GM23338 (cell line): ENCODE data around the gene NKD1. TPM values are rescaled to one million over a fixed set of nuclear protein-coding genes. Genes with fewer than 3 reads are reported as not detected.

ENCODE experiments used
- ATAC-seq: fragments of 200-7000 bp; cut with Tn5 transposase; 3 replicates; pipeline ENCODE4 v1.9.1; 2020
- DNase-seq: peaks from one replicate; pipeline ENCODE4 v3.0.0-alpha.2; 2015; ENCODE audit warnings: low spot score
- H2AFZ ChIP-seq: fragments of 200-600 bp; sonication (generic); 2 replicates; pipeline ENCODE4 v1.8.0; 2016; ENCODE audit warnings: antibody characterized with exemption, mild to moderate bottlenecking, moderate library complexity
- H3F3A ChIP-seq: fragments of 200-600 bp; sonication (generic); replicated peaks from 2 replicates; pipeline ENCODE4 v1.8.0; 2017; ENCODE audit warnings: antibody characterized with exemption, mixed run types, low read depth
- H3K27ac ChIP-seq: fragments of 200-600 bp; sonication (generic); 2 replicates; pipeline ENCODE4 v1.6.1; 2016; ENCODE audit warnings: low read depth
- H3K27me3 ChIP-seq: fragments of 200-600 bp; sonication (generic); 2 replicates; pipeline ENCODE4 v1.8.0; 2016; ENCODE audit warnings: mild to moderate bottlenecking, mixed run types, moderate library complexity; ENCODE audit not compliant: insufficient read depth
- H3K36me3 ChIP-seq: fragments of 200-600 bp; sonication (generic); 2 replicates; pipeline ENCODE4 v1.8.0; 2016; ENCODE audit warnings: mild to moderate bottlenecking; ENCODE audit not compliant: insufficient read depth
- H3K4me1 ChIP-seq: fragments of 200-600 bp; sonication (generic); 2 replicates; pipeline ENCODE4 v1.8.0; 2016; ENCODE audit warnings: mild to moderate bottlenecking, moderate library complexity; ENCODE audit not compliant: insufficient read depth
- H3K4me2 ChIP-seq: fragments of 200-600 bp; sonication (generic); 2 replicates; pipeline ENCODE4 v1.7.1; 2017; ENCODE audit warnings: mixed run types
- H3K4me3 ChIP-seq: fragments of 200-600 bp; sonication (generic); 2 replicates; pipeline ENCODE4 v1.6.1; 2016; ENCODE audit warnings: mixed run types
- H3K79me2 ChIP-seq: fragments of 200-600 bp; sonication (generic); replicated peaks from 2 replicates; pipeline ENCODE4 v1.8.0; 2017; ENCODE audit warnings: mild to moderate bottlenecking; ENCODE audit not compliant: insufficient read depth
- H3K9me2 ChIP-seq: fragments of 200-600 bp; sonication (generic); 2 replicates; pipeline ENCODE4 v1.8.0; 2017; ENCODE audit not compliant: insufficient read depth
- H4K20me1 ChIP-seq: fragments of 200-600 bp; sonication (generic); replicated peaks from 2 replicates; pipeline ENCODE4 v1.8.0; 2017; ENCODE audit warnings: mild to moderate bottlenecking; ENCODE audit not compliant: insufficient read depth
- H3K27ac Mint-ChIP-seq: 2 replicates; pipeline ENCODE4 v1.8.0; 2020; ENCODE audit warnings: inconsistent platforms, mild to moderate bottlenecking, moderate library complexity, mixed read lengths
- H3K27me3 Mint-ChIP-seq: 3 replicates; pipeline ENCODE4 v1.8.0; 2022; ENCODE audit warnings: low read depth, mild to moderate bottlenecking, moderate library complexity, mixed read lengths, inconsistent platforms; ENCODE audit not compliant: insufficient read depth, poor library complexity
- H3K36me3 Mint-ChIP-seq: 3 replicates; pipeline ENCODE4 v1.8.0; 2021; ENCODE audit warnings: low read depth, mild to moderate bottlenecking, inconsistent platforms, moderate library complexity, mixed read lengths
- H3K4me1 Mint-ChIP-seq: 3 replicates; pipeline ENCODE4 v1.8.0; 2020; ENCODE audit warnings: mild to moderate bottlenecking, inconsistent platforms, mixed read lengths
- H3K4me3 Mint-ChIP-seq: 3 replicates; pipeline ENCODE4 v1.8.0; 2021; ENCODE audit warnings: moderate library complexity, mild to moderate bottlenecking, inconsistent platforms, mixed read lengths
- H3K9me3 Mint-ChIP-seq: 3 replicates; pipeline ENCODE4 v1.8.0; 2020; ENCODE audit warnings: moderate library complexity, mild to moderate bottlenecking, inconsistent platforms, mixed read lengths
- CREB1 ChIP-seq: fragments of 250-450 bp; sonication (Bioruptor Pico); IDR thresholded peaks from 2 replicates; pipeline ENCODE4 v1.5.0; 2020; ENCODE audit warnings: low read depth, mild to moderate bottlenecking, moderate library complexity
- CTCF ChIP-seq, 2 experiments: fragments of 200-600 bp in 1 of 2; sonication (generic) in 1 of 2; conservative IDR thresholded peaks; 2 replicates each; pipeline versions ENCODE4 v1.5.1 to v1.6.1; 2016 to 2017; ENCODE audit warnings: antibody characterized with exemption in 2 of 2, low read depth in 2 of 2, mild to moderate bottlenecking in 2 of 2, moderate library complexity in 1 of 2
- ETS1 ChIP-seq: IDR thresholded peaks from 2 replicates; pipeline ENCODE4 v1.6.1; 2016; ENCODE audit warnings: antibody characterized with exemption
- EZH2 ChIP-seq: fragments of 200-600 bp; sonication (generic); IDR thresholded peaks from one replicate; pipeline ENCODE4 v1.8.0; 2017; ENCODE audit warnings: antibody characterized with exemption, mild to moderate bottlenecking, low read depth; ENCODE audit not compliant: unreplicated experiment
- EZH2phosphoT487 ChIP-seq: fragments of 200-600 bp; sonication (generic); IDR thresholded peaks from one replicate; pipeline ENCODE4 v1.8.1; 2018; ENCODE audit warnings: antibody characterized with exemption; ENCODE audit not compliant: unreplicated experiment
- JUNB ChIP-seq: IDR thresholded peaks from one replicate; pipeline ENCODE4 v1.6.1; 2016; ENCODE audit warnings: antibody characterized with exemption; ENCODE audit not compliant: unreplicated experiment
- NANOG ChIP-seq: IDR thresholded peaks from 2 replicates; pipeline ENCODE4 v1.6.1; 2016; ENCODE audit warnings: antibody characterized with exemption, borderline replicate concordance
- POLR2AphosphoS5 ChIP-seq: IDR thresholded peaks from 2 replicates; pipeline ENCODE4 v1.6.1; 2016; ENCODE audit warnings: antibody characterized with exemption, low read depth
- STAT1 ChIP-seq: IDR thresholded peaks from one replicate; pipeline ENCODE4 v1.6.1; 2016; ENCODE audit warnings: antibody characterized with exemption; ENCODE audit not compliant: unreplicated experiment
- ZNF114 ChIP-seq: fragments of 250-450 bp; sonication (Bioruptor Pico); IDR thresholded peaks from 2 replicates; pipeline ENCODE4 v1.5.0; 2020; ENCODE audit warnings: mild to moderate bottlenecking, moderate library complexity
- ZNF331 ChIP-seq: fragments of 250-450 bp; sonication (Bioruptor Pico); IDR thresholded peaks from 2 replicates; pipeline ENCODE4 v1.5.0; 2020; ENCODE audit warnings: low read depth, mild to moderate bottlenecking, moderate library complexity
- polyA plus RNA-seq: library from polyadenylated mRNA; unstranded; fragments of >200 nt; fragmentation: Nextera tagmentation; extraction: Ambion mirVana; gene quantifications from 2 replicates; pipeline ENCODE4 v1.2.1, GENCODE V29; 2016
- total RNA-seq: library from RNA; depleted of rRNA; stranded (reverse); fragments of >200 nt; shearing (Covaris generic); gene quantifications from 2 replicates; pipeline ENCODE4 v1.2.3, GENCODE V29; 2014
- TF ChIP-seq, protein P1 (sequence below): IDR thresholded peaks from one replicate; pipeline ENCODE4 v1.6.1; 2018; ENCODE audit warnings: antibody characterized with exemption; ENCODE audit not compliant: unreplicated experiment
- TF ChIP-seq, protein P2 (sequence below): fragments of 250-450 bp; sonication (Bioruptor Pico); IDR thresholded peaks from 2 replicates; pipeline ENCODE4 v1.5.0; 2020; ENCODE audit warnings: mild to moderate bottlenecking, moderate library complexity

The NKD1 gene
- total and polyA plus RNA-seq, 2 experiments from 2014 or later, result 2.1 to 2.3 TPM

DNA sequence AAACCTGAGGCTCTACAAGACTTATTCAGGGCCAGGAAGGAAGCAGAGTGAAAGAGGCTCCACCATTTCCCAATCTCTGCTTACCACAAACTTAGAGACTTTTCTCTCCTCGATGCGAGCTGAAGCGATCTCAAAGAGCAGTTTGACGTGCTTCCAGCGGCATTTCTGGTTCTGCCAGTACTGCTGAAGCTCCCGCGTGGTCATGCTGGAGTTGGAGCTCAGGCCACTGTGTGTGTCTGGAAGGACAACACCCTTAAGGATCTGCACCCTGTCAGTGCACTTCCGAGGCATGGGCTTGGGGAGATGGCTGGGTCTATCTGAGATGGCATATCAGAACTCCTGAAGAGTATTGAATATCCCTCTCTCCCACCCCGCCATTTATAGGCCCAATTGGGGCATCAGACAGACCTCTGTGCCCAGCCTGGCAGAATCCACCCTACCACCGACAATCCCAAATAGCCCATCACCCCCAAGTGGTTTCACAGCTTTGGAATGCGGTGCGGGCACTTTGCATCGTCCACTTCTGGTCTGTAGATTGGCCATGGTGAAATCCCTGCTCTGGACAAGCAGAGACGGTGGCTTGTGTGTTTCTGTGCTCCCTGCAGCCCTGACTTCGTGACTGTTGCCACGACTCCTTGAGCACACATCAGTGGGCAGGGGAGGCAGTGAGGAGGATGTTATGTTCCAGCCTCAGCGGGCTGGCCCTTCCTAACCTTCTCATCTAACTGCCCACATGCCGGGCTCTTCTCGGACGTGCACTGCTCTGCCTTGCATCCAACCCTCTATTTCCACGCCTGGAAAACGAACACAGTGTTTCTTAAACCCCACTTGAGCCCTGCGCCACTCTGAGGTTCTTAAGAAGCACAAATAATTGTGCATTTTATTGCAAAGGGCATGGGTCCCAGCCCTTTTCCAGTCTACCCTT is 127.8 kb downstream of the NKD1 start:
- Mint-ChIP-seq H3K9me3 (peaks cover 27% of the 10 kb centered on the region), H3K27ac (no peak overlapping the region), H3K4me3 (no peak overlapping the region), H3K36me3 (peaks cover 22% of the 10 kb centered on the region), H3K27me3 (peaks cover 11% of the 10 kb centered on the region), H3K4me1 (no peaks in the 10 kb centered on the region; the same call in 2 of the 3 replicates)
- H3K4me3 ChIP-seq, result no peak overlapping the region
- H3K9me2 ChIP-seq, result no peaks in the 10 kb centered on the region
- H3F3A ChIP-seq, result no peaks in the 10 kb centered on the region
- H2AFZ ChIP-seq, result no peak overlapping the region
- DNase-seq (no peak), ATAC-seq (no peak)
- H3K27me3 ChIP-seq, result peaks cover 5% of the 10 kb centered on the region; the same call in 1 of the 2 replicates
- H3K36me3 ChIP-seq, result no peaks in the 10 kb centered on the region
- TF ChIP-seq, protein P1, sequence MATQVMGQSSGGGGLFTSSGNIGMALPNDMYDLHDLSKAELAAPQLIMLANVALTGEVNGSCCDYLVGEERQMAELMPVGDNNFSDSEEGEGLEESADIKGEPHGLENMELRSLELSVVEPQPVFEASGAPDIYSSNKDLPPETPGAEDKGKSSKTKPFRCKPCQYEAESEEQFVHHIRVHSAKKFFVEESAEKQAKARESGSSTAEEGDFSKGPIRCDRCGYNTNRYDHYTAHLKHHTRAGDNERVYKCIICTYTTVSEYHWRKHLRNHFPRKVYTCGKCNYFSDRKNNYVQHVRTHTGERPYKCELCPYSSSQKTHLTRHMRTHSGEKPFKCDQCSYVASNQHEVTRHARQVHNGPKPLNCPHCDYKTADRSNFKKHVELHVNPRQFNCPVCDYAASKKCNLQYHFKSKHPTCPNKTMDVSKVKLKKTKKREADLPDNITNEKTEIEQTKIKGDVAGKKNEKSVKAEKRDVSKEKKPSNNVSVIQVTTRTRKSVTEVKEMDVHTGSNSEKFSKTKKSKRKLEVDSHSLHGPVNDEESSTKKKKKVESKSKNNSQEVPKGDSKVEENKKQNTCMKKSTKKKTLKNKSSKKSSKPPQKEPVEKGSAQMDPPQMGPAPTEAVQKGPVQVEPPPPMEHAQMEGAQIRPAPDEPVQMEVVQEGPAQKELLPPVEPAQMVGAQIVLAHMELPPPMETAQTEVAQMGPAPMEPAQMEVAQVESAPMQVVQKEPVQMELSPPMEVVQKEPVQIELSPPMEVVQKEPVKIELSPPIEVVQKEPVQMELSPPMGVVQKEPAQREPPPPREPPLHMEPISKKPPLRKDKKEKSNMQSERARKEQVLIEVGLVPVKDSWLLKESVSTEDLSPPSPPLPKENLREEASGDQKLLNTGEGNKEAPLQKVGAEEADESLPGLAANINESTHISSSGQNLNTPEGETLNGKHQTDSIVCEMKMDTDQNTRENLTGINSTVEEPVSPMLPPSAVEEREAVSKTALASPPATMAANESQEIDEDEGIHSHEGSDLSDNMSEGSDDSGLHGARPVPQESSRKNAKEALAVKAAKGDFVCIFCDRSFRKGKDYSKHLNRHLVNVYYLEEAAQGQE, result no peak
- TF ChIP-seq CREB1 (CRISPR knock-in tag), result no peak
- TF ChIP-seq POLR2AphosphoS5, result no peak
- TF ChIP-seq ETS1, result no peak
- TF ChIP-seq JUNB, result no peak
- no peak for TF ChIP-seq EZH2
- no peak for TF ChIP-seq NANOG
- no peak for TF ChIP-seq ZNF114 (CRISPR knock-in tag)
- TF ChIP-seq STAT1, result no peak
- no peak for TF ChIP-seq ZNF331
- TF ChIP-seq EZH2phosphoT487, result no peak
- no peak for TF ChIP-seq CTCF (conservative IDR thresholded peaks at IDR 0.05; ENCODE audit: low read depth in 2 of 2)
- TF ChIP-seq, protein P2, sequence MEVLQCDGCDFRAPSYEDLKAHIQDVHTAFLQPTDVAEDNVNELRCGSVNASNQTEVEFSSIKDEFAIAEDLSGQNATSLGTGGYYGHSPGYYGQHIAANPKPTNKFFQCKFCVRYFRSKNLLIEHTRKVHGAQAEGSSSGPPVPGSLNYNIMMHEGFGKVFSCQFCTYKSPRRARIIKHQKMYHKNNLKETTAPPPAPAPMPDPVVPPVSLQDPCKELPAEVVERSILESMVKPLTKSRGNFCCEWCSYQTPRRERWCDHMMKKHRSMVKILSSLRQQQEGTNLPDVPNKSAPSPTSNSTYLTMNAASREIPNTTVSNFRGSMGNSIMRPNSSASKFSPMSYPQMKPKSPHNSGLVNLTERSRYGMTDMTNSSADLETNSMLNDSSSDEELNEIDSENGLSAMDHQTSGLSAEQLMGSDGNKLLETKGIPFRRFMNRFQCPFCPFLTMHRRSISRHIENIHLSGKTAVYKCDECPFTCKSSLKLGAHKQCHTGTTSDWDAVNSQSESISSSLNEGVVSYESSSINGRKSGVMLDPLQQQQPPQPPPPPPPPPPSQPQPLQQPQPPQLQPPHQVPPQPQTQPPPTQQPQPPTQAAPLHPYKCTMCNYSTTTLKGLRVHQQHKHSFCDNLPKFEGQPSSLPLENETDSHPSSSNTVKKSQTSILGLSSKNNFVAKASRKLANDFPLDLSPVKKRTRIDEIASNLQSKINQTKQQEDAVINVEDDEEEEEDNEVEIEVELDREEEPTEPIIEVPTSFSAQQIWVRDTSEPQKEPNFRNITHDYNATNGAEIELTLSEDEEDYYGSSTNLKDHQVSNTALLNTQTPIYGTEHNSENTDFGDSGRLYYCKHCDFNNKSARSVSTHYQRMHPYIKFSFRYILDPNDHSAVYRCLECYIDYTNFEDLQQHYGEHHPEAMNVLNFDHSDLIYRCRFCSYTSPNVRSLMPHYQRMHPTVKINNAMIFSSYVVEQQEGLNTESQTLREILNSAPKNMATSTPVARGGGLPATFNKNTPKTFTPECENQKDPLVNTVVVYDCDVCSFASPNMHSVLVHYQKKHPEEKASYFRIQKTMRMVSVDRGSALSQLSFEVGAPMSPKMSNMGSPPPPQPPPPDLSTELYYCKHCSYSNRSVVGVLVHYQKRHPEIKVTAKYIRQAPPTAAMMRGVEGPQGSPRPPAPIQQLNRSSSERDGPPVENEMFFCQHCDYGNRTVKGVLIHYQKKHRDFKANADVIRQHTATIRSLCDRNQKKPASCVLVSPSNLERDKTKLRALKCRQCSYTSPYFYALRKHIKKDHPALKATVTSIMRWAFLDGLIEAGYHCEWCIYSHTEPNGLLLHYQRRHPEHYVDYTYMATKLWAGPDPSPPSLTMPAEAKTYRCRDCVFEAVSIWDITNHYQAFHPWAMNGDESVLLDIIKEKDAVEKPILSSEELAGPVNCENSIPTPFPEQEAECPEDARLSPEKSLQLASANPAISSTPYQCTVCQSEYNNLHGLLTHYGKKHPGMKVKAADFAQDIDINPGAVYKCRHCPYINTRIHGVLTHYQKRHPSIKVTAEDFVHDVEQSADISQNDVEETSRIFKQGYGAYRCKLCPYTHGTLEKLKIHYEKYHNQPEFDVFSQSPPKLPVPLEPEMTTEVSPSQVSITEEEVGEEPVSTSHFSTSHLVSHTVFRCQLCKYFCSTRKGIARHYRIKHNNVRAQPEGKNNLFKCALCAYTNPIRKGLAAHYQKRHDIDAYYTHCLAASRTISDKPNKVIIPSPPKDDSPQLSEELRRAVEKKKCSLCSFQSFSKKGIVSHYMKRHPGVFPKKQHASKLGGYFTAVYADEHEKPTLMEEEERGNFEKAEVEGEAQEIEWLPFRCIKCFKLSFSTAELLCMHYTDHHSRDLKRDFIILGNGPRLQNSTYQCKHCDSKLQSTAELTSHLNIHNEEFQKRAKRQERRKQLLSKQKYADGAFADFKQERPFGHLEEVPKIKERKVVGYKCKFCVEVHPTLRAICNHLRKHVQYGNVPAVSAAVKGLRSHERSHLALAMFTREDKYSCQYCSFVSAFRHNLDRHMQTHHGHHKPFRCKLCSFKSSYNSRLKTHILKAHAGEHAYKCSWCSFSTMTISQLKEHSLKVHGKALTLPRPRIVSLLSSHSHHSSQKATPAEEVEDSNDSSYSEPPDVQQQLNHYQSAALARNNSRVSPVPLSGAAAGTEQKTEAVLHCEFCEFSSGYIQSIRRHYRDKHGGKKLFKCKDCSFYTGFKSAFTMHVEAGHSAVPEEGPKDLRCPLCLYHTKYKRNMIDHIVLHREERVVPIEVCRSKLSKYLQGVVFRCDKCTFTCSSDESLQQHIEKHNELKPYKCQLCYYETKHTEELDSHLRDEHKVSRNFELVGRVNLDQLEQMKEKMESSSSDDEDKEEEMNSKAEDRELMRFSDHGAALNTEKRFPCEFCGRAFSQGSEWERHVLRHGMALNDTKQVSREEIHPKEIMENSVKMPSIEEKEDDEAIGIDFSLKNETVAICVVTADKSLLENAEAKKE, result no peak
- no peaks in the 10 kb centered on the region for H3K4me1 ChIP-seq
- H4K20me1 ChIP-seq, result no peaks in the 10 kb centered on the region
- H3K4me2 ChIP-seq, result no peak overlapping the region
- H3K27ac ChIP-seq, result no peak overlapping the region
- no peaks in the 10 kb centered on the region for H3K79me2 ChIP-seq
